GM18868 (cell line): ENCODE measurements around the gene FCGR3A.
"Not testable (repeated sequence)": the region's sequence is repeated elsewhere in the genome, so short reads cannot be mapped to it uniquely, and the experiment has no call there.

Experiments
- ATAC-seq: cut with Tn5 transposase; IDR thresholded peaks from one replicate; pipeline ENCODE4 v1.9.1; 2021; ENCODE audit warnings: mild to moderate bottlenecking, moderate library complexity; ENCODE audit not compliant: unreplicated experiment

The FCGR3A gene

GRCh38 chr1:161549652-161550051, at the start of gene FCGR3A:
Gene FCGR3A (minus strand): TSS chr1:161549818. CDS start chr1:161549736, 82 bp downstream.
- no peak for ATAC-seq

- ATAC-seq = not testable (repeated sequence)
Observed at GRCh38 chr1:161597077-161597476, 47.5 kb upstream of the FCGR3A start.

GRCh38 chr1:161595583-161595982, 46.0 kb upstream of the FCGR3A start:
- ATAC-seq = not testable (repeated sequence)

GRCh38 chr1:161595173-161595572, 45.6 kb upstream of the FCGR3A start:
- not testable (repeated sequence) for ATAC-seq

GRCh38 chr1:161594269-161594984, 44.8 kb upstream of the FCGR3A start:
- not testable (repeated sequence) for ATAC-seq

- not testable (repeated sequence) for ATAC-seq
Observed at GRCh38 chr1:161593092-161593755, 43.6 kb upstream of the FCGR3A start.

- ATAC-seq = not testable (repeated sequence)
Observed at GRCh38 chr1:161592586-161592985, 43.0 kb upstream of the FCGR3A start.

GRCh38 chr1:161589920-161590319, 40.3 kb upstream of the FCGR3A start:
- not testable (repeated sequence) for ATAC-seq

- not testable (repeated sequence) for ATAC-seq
Observed at GRCh38 chr1:161589365-161589764, 39.7 kb upstream of the FCGR3A start.

- ATAC-seq = not testable (repeated sequence)
Observed at GRCh38 chr1:161588596-161588995, 39.0 kb upstream of the FCGR3A start.

GRCh38 chr1:161582882-161583281, 33.3 kb upstream of the FCGR3A start:
- not testable (repeated sequence) for ATAC-seq

GRCh38 chr1:161580879-161581537, 31.4 kb upstream of the FCGR3A start:
- peak; percentile 73 for ATAC-seq

- ATAC-seq = not testable (repeated sequence)
Observed at GRCh38 chr1:161579856-161580507, 30.4 kb upstream of the FCGR3A start.

GRCh38 chr1:161576676-161577075, 27.1 kb upstream of the FCGR3A start:
- not testable (repeated sequence) for ATAC-seq

GRCh38 chr1:161571703-161572102, 22.1 kb upstream of the FCGR3A start:
- not testable (repeated sequence) for ATAC-seq

GRCh38 chr1:161566602-161566960, 17.0 kb upstream of the FCGR3A start:
- not testable (repeated sequence) for ATAC-seq

GRCh38 chr1:161563522-161563921, 13.9 kb upstream of the FCGR3A start:
- ATAC-seq = not testable (repeated sequence)

- ATAC-seq = not testable (repeated sequence)
Observed at GRCh38 chr1:161562441-161562840, 12.8 kb upstream of the FCGR3A start.

- ATAC-seq = not testable (repeated sequence)
Observed at GRCh38 chr1:161560960-161561715, 11.5 kb upstream of the FCGR3A start.
